ENCODE results near the gene CACNA1C. TPM values are rescaled to one million over a fixed set of nuclear protein-coding genes. Genes with fewer than 3 reads are reported as not detected.

The CACNA1C gene
- total and polyA plus RNA-seq, 2 donors (not counting 1 experiment from before 2014, with no cell fraction given) = 0.01 to 0.02 TPM

DNA sequence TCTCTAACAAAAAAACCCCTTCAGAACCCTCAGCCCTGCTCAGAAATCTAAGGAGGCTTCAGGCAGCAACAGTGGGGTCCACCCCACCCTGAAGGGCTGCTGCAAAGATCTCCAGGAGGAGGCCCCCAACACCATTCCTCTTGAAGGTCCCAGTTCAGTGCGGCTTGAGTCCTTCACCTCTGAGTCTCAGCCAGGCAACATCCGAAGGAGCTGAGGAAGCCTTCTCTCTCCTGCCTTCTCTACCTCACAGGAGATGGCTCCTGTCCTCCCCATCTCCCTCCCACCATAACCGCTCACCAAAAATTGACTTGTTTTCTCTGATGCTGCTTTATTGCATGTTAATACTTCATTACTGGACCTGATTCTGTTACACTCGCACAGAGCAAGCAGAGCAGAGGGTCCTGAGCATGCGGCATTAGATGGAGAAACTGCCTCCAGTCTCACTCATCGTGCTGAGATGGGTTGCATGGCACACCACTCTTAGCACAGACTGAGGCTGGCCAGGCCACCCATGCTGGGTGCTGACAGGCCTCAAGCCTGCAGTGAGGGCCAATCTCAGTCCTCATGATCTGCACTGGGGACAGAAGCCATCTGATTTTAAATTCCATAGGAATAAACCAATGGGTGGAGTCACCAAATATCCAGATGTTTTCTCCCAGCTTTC lies 224.8 kb downstream of the CACNA1C start:
- Mint-ChIP-seq H3K27me3 (peaks cover 3% of the 10 kb centered on the region), H3K27ac (no peak overlapping the region), H3K4me3 (no peak overlapping the region), H3K9me3 (ENCODE audit: insufficient read depth) (peaks cover 2% of the 10 kb centered on the region), H3K4me1 (no peaks in the 10 kb centered on the region)
- no peaks in the 10 kb centered on the region for H4K20me1 ChIP-seq (ENCODE audit: control insufficient read depth, insufficient read depth, low read length, poor library complexity, severe bottlenecking)
- no peaks in the 10 kb centered on the region for H3K27me3 ChIP-seq (replicated peaks in 1 of 4; ENCODE audit: control extremely low read depth in 1 of 4, control insufficient read depth in 3 of 4, insufficient read depth in 4 of 4, low read length in 3 of 4)
- WGBS (ENCODE audit: insufficient coverage) = 89% methylated on average over 6 of the region's 6 CpGs
- no peak overlapping the region for H2AFZ ChIP-seq (ENCODE audit: insufficient read depth, low read depth, low read length, poor library complexity, severe bottlenecking)
- intact Hi-C loops (cut with micrococcal nuclease) = no loop called here
- no peaks in the 10 kb centered on the region for H3K36me3 ChIP-seq (replicated peaks in 1 of 2; ENCODE audit: control extremely low read depth in 1 of 2, control insufficient read depth in 1 of 2, extremely low read depth in 1 of 2, insufficient read depth in 2 of 2, low read length in 1 of 2)
- CTCF ChIA-PET = no interaction called here
- H3K4me1 ChIP-seq (ENCODE audit: control insufficient read depth in 2 of 2, insufficient read depth in 2 of 2, low read length in 2 of 2) = no peaks in the 10 kb centered on the region
- no peaks in the 10 kb centered on the region for H3K79me2 ChIP-seq (ENCODE audit: control insufficient read depth, insufficient read depth, low read length)
- H3K4me2 ChIP-seq (replicated peaks; ENCODE audit: low read depth, low read length, poor library complexity, severe bottlenecking) = no peak overlapping the region
- POLR2A ChIA-PET = no interaction called here
- no peak overlapping the region for H3K4me3 ChIP-seq (ENCODE audit: control extremely low read depth in 1 of 5, extremely low read depth in 1 of 5, insufficient read depth in 1 of 5, low read depth in 2 of 5, low read length in 4 of 5)
- H3K9ac ChIP-seq (ENCODE audit: low read length) = no peak overlapping the region
- ATAC-seq (ENCODE audit: low read depth) = no peak
- H3K9me3 ChIP-seq (ENCODE audit: control extremely low read depth in 1 of 3, control insufficient read depth in 2 of 3, insufficient read depth in 1 of 3, low read length in 2 of 3) = peaks cover 0 to 5% (median 1%) of the 10 kb centered on the region in 3 donors
- no peak overlapping the region for H3K27ac ChIP-seq (ENCODE audit: low read length in 2 of 2)
- TF ChIP-seq EZH2 (IDR thresholded peaks at IDR 0.05; ENCODE audit: borderline replicate concordance, insufficient read depth, low read depth, low read length, poor library complexity, severe bottlenecking) (no peak), CTCF (IDR thresholded peaks at IDR 0.05) (no peak)
- no peak for DNase-seq

- Histone ChIP-seq H3K79me2 (ENCODE audit: control insufficient read depth, insufficient read depth, low read length) (no peaks in the 10 kb centered on the region), H3K27ac (ENCODE audit: low read length in 2 of 2) (no peak overlapping the region), H3K4me1 (ENCODE audit: control insufficient read depth in 2 of 2, insufficient read depth in 2 of 2, low read length in 2 of 2) (no peaks in the 10 kb centered on the region), H3K27me3 (replicated peaks in 1 of 4; ENCODE audit: control extremely low read depth in 1 of 4, control insufficient read depth in 3 of 4, insufficient read depth in 4 of 4, low read length in 3 of 4) (peaks cover 0 to 12% (median 2%) of the 10 kb centered on the region in 4 experiments), H4K20me1 (ENCODE audit: control insufficient read depth, insufficient read depth, low read length, poor library complexity, severe bottlenecking) (no peaks in the 10 kb centered on the region), H3K9me3 (ENCODE audit: control extremely low read depth in 1 of 3, control insufficient read depth in 2 of 3, insufficient read depth in 1 of 3, low read length in 2 of 3) (peaks cover 0 to 5% (median 1%) of the 10 kb centered on the region in 3 donors), H3K4me3 (ENCODE audit: control extremely low read depth in 1 of 5, extremely low read depth in 1 of 5, insufficient read depth in 1 of 5, low read depth in 2 of 5, low read length in 4 of 5) (no peak overlapping the region), H3K36me3 (replicated peaks in 1 of 2; ENCODE audit: control extremely low read depth in 1 of 2, control insufficient read depth in 1 of 2, extremely low read depth in 1 of 2, insufficient read depth in 2 of 2, low read length in 1 of 2) (no peaks in the 10 kb centered on the region), H3K4me2 (replicated peaks; ENCODE audit: low read depth, low read length, poor library complexity, severe bottlenecking) (no peak overlapping the region), H2AFZ (ENCODE audit: insufficient read depth, low read depth, low read length, poor library complexity, severe bottlenecking) (no peak overlapping the region), H3K9ac (ENCODE audit: low read length) (no peak overlapping the region)
- Mint-ChIP-seq H3K9me3 (ENCODE audit: insufficient read depth) (peaks cover 2% of the 10 kb centered on the region), H3K27ac (no peak overlapping the region), H3K4me1 (peaks cover 9% of the 10 kb centered on the region), H3K4me3 (no peak overlapping the region), H3K27me3 (peaks cover 24% of the 10 kb centered on the region)
- CTCF ChIA-PET = no interaction called here
- POLR2A ChIA-PET = no interaction called here
- intact Hi-C loops (cut with micrococcal nuclease) = no loop called here
- ATAC-seq (ENCODE audit: low read depth) (no peak), DNase-seq (no peak)
- WGBS (ENCODE audit: insufficient coverage) = no CpG with 5 or more reads among the region's 1 CpG
- TF ChIP-seq EZH2 (IDR thresholded peaks at IDR 0.05; ENCODE audit: borderline replicate concordance, insufficient read depth, low read depth, low read length, poor library complexity, severe bottlenecking) (no peak), CTCF (IDR thresholded peaks at IDR 0.05) (no peak)
These were observed 228.7 kb downstream of the CACNA1C start for GRCh38 chr12:2281446-2281845.

Data from B cell (primary cell).